HL-60 (cell line): ENCODE data around the gene ATF6.

ENCODE experiments used
- DNase-seq, 2 experiments: peaks; one replicate each; pipeline ENCODE4 v3.0.0-alpha.2; 2010 to 2020; ENCODE audit warnings: low read depth in 1 of 2, low spot score in 1 of 2
- H3K27ac ChIP-seq: fragments of 250-450 bp; sonication (Bioruptor Pico); replicated peaks from 2 replicates; pipeline ENCODE4 v1.5.1; 2020; ENCODE audit warnings: mild to moderate bottlenecking, moderate library complexity
- H3K27me3 ChIP-seq: fragments of 250-450 bp; sonication (Bioruptor Pico); 2 replicates; pipeline ENCODE4 v1.5.1; 2021; ENCODE audit warnings: mild to moderate bottlenecking, moderate library complexity; ENCODE audit not compliant: insufficient read depth, poor library complexity, severe bottlenecking
- H3K4me3 ChIP-seq: replicated peaks from 2 replicates; pipeline ENCODE4 v1.5.1; 2011; ENCODE audit warnings: mild to moderate bottlenecking, control low read depth, low read length; ENCODE audit not compliant: insufficient read depth
- CTCF ChIP-seq: IDR thresholded peaks from one replicate; pipeline ENCODE4 v1.5.1; 2011; ENCODE audit warnings: low read length, control low read depth, inconsistent platforms; ENCODE audit not compliant: insufficient read depth
- GABPA ChIP-seq: IDR thresholded peaks from 2 replicates; pipeline ENCODE4 v1.6.1; 2012; ENCODE audit warnings: low read depth
- POLR2AphosphoS5 ChIP-seq: IDR thresholded peaks from 2 replicates; pipeline ENCODE4 v1.6.1; 2012; ENCODE audit warnings: low read depth
- REST ChIP-seq: IDR thresholded peaks from 2 replicates; pipeline ENCODE4 v1.6.1; 2012; ENCODE audit warnings: low read depth; ENCODE audit not compliant: insufficient replicate concordance
- SPI1 ChIP-seq: IDR thresholded peaks from 2 replicates; pipeline ENCODE4 v1.6.1; 2012; ENCODE audit warnings: low read depth, mild to moderate bottlenecking, borderline replicate concordance

ATF6 gene

GRCh38 chr1:161739865-161740566 lies 26.1 kb upstream of the ATF6 start:
- Histone ChIP-seq H3K27ac (no peak overlapping the region; the same call in 1 of the 2 replicates), H3K27me3 (no peaks in the 10 kb centered on the region), H3K4me3 (no peak overlapping the region)
- TF ChIP-seq GABPA, result no peak
- no peak for TF ChIP-seq CTCF
- TF ChIP-seq POLR2AphosphoS5, result no peak
- peak; percentile 29; the same call in 1 of the 2 replicates for TF ChIP-seq SPI1
- peak in 1 of 2 experiments; percentile 28 for DNase-seq

- no peak for TF ChIP-seq SPI1
- no peak for TF ChIP-seq POLR2AphosphoS5
- TF ChIP-seq REST, result no peak
- no peak for TF ChIP-seq GABPA
- TF ChIP-seq CTCF, result no peak
- H3K27ac ChIP-seq, result no peak overlapping the region
- no peaks in the 10 kb centered on the region for H3K27me3 ChIP-seq
- DNase-seq, result no peak
- no peak overlapping the region for H3K4me3 ChIP-seq
Observed at GRCh38 chr1:161740921-161741320, 25.2 kb upstream of the ATF6 start.

- no peak for DNase-seq
- TF ChIP-seq POLR2AphosphoS5, result no peak
- no peak overlapping the region for H3K27ac ChIP-seq
Observed at GRCh38 chr1:161743231-161743630, 22.9 kb upstream of the ATF6 start.

GRCh38 chr1:161747801-161748200 lies 18.3 kb upstream of the ATF6 start:
- no peaks in the 10 kb centered on the region for H3K27me3 ChIP-seq
- no peak for TF ChIP-seq SPI1
- no peak for TF ChIP-seq GABPA
- no peak for TF ChIP-seq POLR2AphosphoS5
- no peak for TF ChIP-seq REST
- TF ChIP-seq CTCF, result no peak
- H3K27ac ChIP-seq, result no peak overlapping the region
- H3K4me3 ChIP-seq, result no peak overlapping the region
- no peak for DNase-seq

More at GRCh38 chr1:161743231-161743630, 22.9 kb upstream of the ATF6 start:
- Histone ChIP-seq H3K27me3 (no peaks in the 10 kb centered on the region), H3K4me3 (no peak overlapping the region)
